K562 (cell line): ENCODE data around the gene JPH4. TPM values are rescaled to one million over a fixed set of nuclear protein-coding genes. Genes with fewer than 3 reads are reported as not detected.

ENCODE experiments used
- ATAC-seq: fragments of 200-7000 bp; cut with Tn5 transposase; 3 replicates; pipeline ENCODE4 v1.9.1; 2020; ENCODE audit warnings: moderate library complexity
- BruUV-seq: library from RNA; stranded (reverse); fragments of 400-500 nt; replicated peaks from 2 replicates; lab custom pipeline; 2021; lab: Mats Ljungman, UMichigan
- CTCF ChIA-PET: fragments of 300-600 bp; formaldehyde crosslinking; extraction: SDS; loops from one replicate; lab custom pipeline; 2021; ENCODE audit warnings: low intra/inter-chr PET ratio; lab: Yijun Ruan, JAX
- POLR2A ChIA-PET: fragments of 300-600, 350-650 bp; sonication (Branson Sonifier 250); formaldehyde crosslinking; extraction: SDS; loops from one replicate; lab custom pipeline; 2021; ENCODE audit warnings: antibody characterized with exemption, inconsistent platforms; lab: Yijun Ruan, JAX
- DNase-seq, 4 experiments: peaks; one replicate each; pipeline versions ENCODE4 v3.0.0 to v3.0.0-alpha.2; 2011 to 2018; ENCODE audit warnings: low spot score in 3 of 4, mixed read lengths in 3 of 4; ENCODE audit errors: extremely low read depth in 1 of 4
- FAIRE-seq: peaks from 2 replicates; lab custom pipeline; 2011; peaks lifted over from hg19 to GRCh38; lab: Jason Lieb, UNC
- H2AFZ ChIP-seq: 2 replicates; pipeline ENCODE4 v1.6.0; 2011; ENCODE audit warnings: low read depth, low read length, control low read depth, inconsistent platforms
- H3K27ac ChIP-seq: fragments of 200-600 bp; 3 replicates; pipeline ENCODE4 v1.8.0; 2011; ENCODE audit warnings: low read depth, mild to moderate bottlenecking, control low read depth, inconsistent platforms, low read length, moderate library complexity, mixed read lengths; ENCODE audit errors: extremely low read depth
- H3K27me3 ChIP-seq, 2 experiments: fragments of 300-600 bp in 1 of 2; 2 replicates in 1 of 2; 3 replicates in 1 of 2; pipeline versions ENCODE4 v1.6.0 to v1.8.0; 2011; ENCODE audit warnings: inconsistent platforms in 2 of 2, low read length in 2 of 2, mild to moderate bottlenecking in 1 of 2, mixed read lengths in 1 of 2, moderate library complexity in 1 of 2; ENCODE audit not compliant: control insufficient read depth in 2 of 2, insufficient read depth in 2 of 2
- H3K36me3 ChIP-seq: fragments of 300-600 bp; 3 replicates; pipeline ENCODE4 v1.8.0; 2011; ENCODE audit warnings: mild to moderate bottlenecking, low read length, inconsistent platforms; ENCODE audit not compliant: control insufficient read depth, insufficient read depth
- H3K4me1 ChIP-seq, 2 experiments: fragments of 200-600 bp in 1 of 2; replicated peaks in 1 of 2; 2 replicates in 1 of 2; 3 replicates in 1 of 2; pipeline versions ENCODE4 v1.5.1 to v1.8.0; 2011; ENCODE audit warnings: inconsistent platforms in 2 of 2, low read length in 2 of 2, mild to moderate bottlenecking in 1 of 2, mixed read lengths in 1 of 2, moderate library complexity in 1 of 2; ENCODE audit not compliant: control insufficient read depth in 2 of 2, insufficient read depth in 2 of 2
- H3K4me2 ChIP-seq: 2 replicates; pipeline ENCODE4 v1.6.1; 2011; ENCODE audit warnings: low read length, control low read depth, inconsistent platforms, mixed read lengths; ENCODE audit not compliant: insufficient read depth
- H3K4me3 ChIP-seq: fragments of 200-600 bp; sonication (generic), shearing (Covaris generic); 2 replicates; pipeline ENCODE4 v1.5.1; 2016; ENCODE audit warnings: control low read depth, inconsistent platforms
- H3K79me2 ChIP-seq: fragments of 200-600 bp; 3 replicates; pipeline ENCODE4 v1.8.0; 2011; ENCODE audit warnings: low read length, inconsistent platforms; ENCODE audit not compliant: control insufficient read depth, insufficient read depth
- H3K9ac ChIP-seq, 2 experiments: 2 replicates each; pipeline versions ENCODE4 v1.6.0 to v1.6.1; 2011; ENCODE audit warnings: low read depth in 2 of 2, low read length in 2 of 2, control low read depth in 1 of 2, inconsistent platforms in 1 of 2, mild to moderate bottlenecking in 1 of 2, mixed read lengths in 1 of 2; ENCODE audit not compliant: insufficient read depth in 1 of 2
- H3K9me1 ChIP-seq: one replicate; pipeline ENCODE4 v1.6.0; 2011; ENCODE audit warnings: inconsistent platforms, mild to moderate bottlenecking, low read length, moderate library complexity; ENCODE audit not compliant: control insufficient read depth, insufficient read depth
- H3K9me3 ChIP-seq: replicated peaks from 2 replicates; pipeline ENCODE4 v1.5.1; 2011; ENCODE audit warnings: low read depth, low read length, inconsistent platforms; ENCODE audit not compliant: control insufficient read depth, insufficient read depth
- H4K20me1 ChIP-seq: replicated peaks from 2 replicates; pipeline ENCODE4 v1.6.1; 2011; ENCODE audit warnings: low read length, inconsistent platforms, mixed read lengths; ENCODE audit not compliant: control insufficient read depth, insufficient read depth
- CREM ChIP-seq: IDR thresholded peaks from 2 replicates; pipeline ENCODE4 v1.6.1; 2014; ENCODE audit warnings: antibody characterized with exemption, low read depth
- CTCF ChIP-seq, 3 experiments: IDR thresholded peaks in 2 of 3; conservative IDR thresholded peaks in 1 of 3; 2 replicates each; pipeline ENCODE4 v1.5.1; 2011 to 2012; ENCODE audit warnings: low read length in 3 of 3, mild to moderate bottlenecking in 3 of 3, control low read depth in 2 of 3, improper control_type of control experiment in 1 of 3, inconsistent platforms in 1 of 3, low read depth in 1 of 3, mixed read lengths in 1 of 3, moderate library complexity in 1 of 3; ENCODE audit not compliant: insufficient read depth in 2 of 3
- RAD21 ChIP-seq, 2 experiments: fragments of 250-450 bp in 1 of 2; fragments of 450-650 bp in 1 of 2; sonication (Bioruptor Pico) in 1 of 2; formaldehyde crosslinking in 1 of 2; IDR thresholded peaks in 1 of 2; conservative IDR thresholded peaks in 1 of 2; 2 replicates each; pipeline versions ENCODE4 v1.4.0 to v1.8.0; 2020 to 2022; ENCODE audit warnings: mild to moderate bottlenecking in 2 of 2, moderate library complexity in 1 of 2
- RB1 ChIP-seq: fragments of 450-650 bp; IDR thresholded peaks from 2 replicates; pipeline ENCODE4 v1.6.1; 2017; ENCODE audit warnings: low read depth, mild to moderate bottlenecking
- REST ChIP-seq, 2 experiments: fragments of 450-650 bp; formaldehyde crosslinking in 1 of 2; IDR thresholded peaks; 2 replicates each; pipeline versions ENCODE4 v1.4.0 to v1.6.1; 2014 to 2020; ENCODE audit warnings: mild to moderate bottlenecking in 2 of 2, borderline replicate concordance in 1 of 2, low read depth in 1 of 2
- RHOXF2B ChIP-seq: fragments of 250-450 bp; sonication (Bioruptor Pico); conservative IDR thresholded peaks from 2 replicates; pipeline ENCODE4 v1.5.1; 2021
- SMC3 ChIP-seq: conservative IDR thresholded peaks from 2 replicates; pipeline ENCODE4 v1.6.1; 2011; ENCODE audit warnings: low read depth, low read length, improper control_type of control experiment; ENCODE audit not compliant: insufficient read depth
- STAG1 ChIP-seq: sonication (generic); formaldehyde crosslinking; IDR thresholded peaks from 2 replicates; pipeline ENCODE4 v1.5.0; 2020; ENCODE audit warnings: missing genetic modification reagents, borderline replicate concordance
- ZNF354B ChIP-seq: fragments of 250-450 bp; sonication (Bioruptor Pico); IDR thresholded peaks from 2 replicates; pipeline ENCODE4 v1.4.0; 2020
- WGBS: fragments of 100-300 bp; shearing (Covaris generic); methylation state at CpG from one replicate; pipeline ENCODE4 v1.1.6; 2016; ENCODE audit warnings: low coverage, mixed read lengths; ENCODE audit not compliant: insufficient coverage; ENCODE audit errors: missing lambda C conversion rate; 5-methylcytosine and 5-hydroxymethylcytosine counted together
- in situ Hi-C: fragments of 300-500 bp; cut with MboI; formaldehyde crosslinking; loops from 4 replicates; pipeline ENCODE4 v1.15.0; 2018; ENCODE audit warnings: inconsistent platforms, mixed read lengths
- intact Hi-C: fragments of 100-400 bp; cut with micrococcal nuclease; formaldehyde crosslinking; loops from 2 replicates; pipeline ENCODE4 v1.14.2; 2022
- polyA plus RNA-seq, 8 experiments: library from polyadenylated mRNA; depleted of rRNA in 4 of 8; stranded (reverse) in 5 of 8; unstranded in 3 of 8; fragments of >200 nt; fragmentation: Nextera tagmentation in 2 of 8; fragmentation: Illumina TruSeq in 1 of 8; extraction: Ambion mirVana in 2 of 8; extraction: Trizol in 1 of 8; gene quantifications; 2 replicates each; pipeline versions ENCODE4 v1.2.1 to v1.2.3, GENCODE V29; 2011 to 2014; ENCODE audit warnings: inconsistent platforms in 1 of 8, missing spikeins in 1 of 8
- total RNA-seq, 7 experiments: library from RNA; depleted of rRNA in 6 of 7; stranded (reverse); fragments of >200 nt in 6 of 7; fragmentation: Illumina TruSeq in 2 of 7; extraction: Trizol in 2 of 7; gene quantifications; 2 replicates each; pipeline versions ENCODE4 v1.2.1 to v1.2.3, GENCODE V29; 2011 to 2021; ENCODE audit warnings: low replicate concordance in 1 of 7

JPH4 gene
- total and polyA plus RNA-seq, 9 of the 15 experiments (the other 6 are each of a cell fraction or from before 2014, with no cell fraction given), result 0.04 to 0.13 (median 0.06) TPM; not detected in 5

- peaks cover 10% of the 10 kb centered on the region; the same call in 2 of the 3 replicates for H3K79me2 ChIP-seq
- peak; percentile 43 for ATAC-seq
- in situ Hi-C loops (loop anchor here (10.0 kb wide), 1 partner anchor 298 kb away; no protein-coding TSS in a partner anchor), intact Hi-C loops (loop anchor here (5.0 kb wide), 1 partner anchor 441 kb away; no protein-coding TSS in a partner anchor)
- H3K27ac ChIP-seq, result no peak overlapping the region
- peak; percentile 29 to 63 (median 49) for DNase-seq
- no TSS peak for BruUV-seq
- H3K4me2 ChIP-seq, result no peak overlapping the region
- FAIRE-seq, result peak; percentile 87
- no peak overlapping the region for H2AFZ ChIP-seq
- no peaks in the 10 kb centered on the region for H3K27me3 ChIP-seq
- H3K4me3 ChIP-seq, result no peak overlapping the region
- ChIA-PET CTCF (interaction anchor here (0.7 to 2.5 kb wide), 5 partner anchors 81 to 442 kb away, joined by 4 to 22 read pairs (median 5); no protein-coding TSS in a partner anchor), POLR2A (interaction anchor here (0.6 to 1.0 kb wide), 2 partner anchors 10 to 108 kb away, joined by 3 read pairs; no protein-coding TSS in a partner anchor)
- H3K36me3 ChIP-seq, result peaks cover 68% of the 10 kb centered on the region; the same call in 2 of the 3 replicates
- H3K4me1 ChIP-seq, result peaks cover 4 to 14% of the 10 kb centered on the region in 2 experiments; a peak in 4 of 5 replicates
- no peaks in the 10 kb centered on the region for H3K9me1 ChIP-seq
- 0 out of 2 replicates have a peak, but pooled peaks cover 3% of the 10 kb centered on the region for H4K20me1 ChIP-seq
- H3K9me3 ChIP-seq, result no peaks in the 10 kb centered on the region
- 60% methylated on average over 1 of the region's 2 CpGs for WGBS
- H3K9ac ChIP-seq, result no peak overlapping the region
- peak; percentile 74 to 83 (median 74) for TF ChIP-seq CTCF (IDR thresholded peaks at IDR 0.05 in 2 of 3, conservative IDR thresholded peaks at IDR 0.05 in 1 of 3; ENCODE audit: insufficient read depth in 2 of 3, low read depth in 1 of 3, low read length in 3 of 3)
- TF ChIP-seq ZNF354B, result no peak
- TF ChIP-seq RAD21 (CRISPR knock-in tag; conservative IDR thresholded peaks at IDR 0.05 in 1 of 2, IDR thresholded peaks at IDR 0.05 in 1 of 2), result peak; percentile 40 to 72; a peak in 3 of 4 replicates
- 0 out of 2 replicates have a peak, but pooled peaks have one; percentile 16 for TF ChIP-seq RB1
- TF ChIP-seq SMC3, result peak; percentile 71
- peak; percentile 9; the same call in 1 of the 2 replicates for TF ChIP-seq CREM
- peak; percentile 30; the same call in 1 of the 2 replicates for TF ChIP-seq REST (IDR thresholded peaks at IDR 0.05; ENCODE audit: borderline replicate concordance)
- no peak for TF ChIP-seq REST (CRISPR knock-in tag; IDR thresholded peaks at IDR 0.05; ENCODE audit: low read depth)
- peak; percentile 13; the same call in 1 of the 2 replicates for TF ChIP-seq STAG1 (CRISPR knock-in tag)
- TF ChIP-seq RHOXF2B (CRISPR knock-in tag), result no peak
Observed at GRCh38 chr14:23562822-23563472, 15.6 kb downstream of the JPH4 start.
